Measurements from ENCODE around the gene LPCAT1. TPM values are rescaled to one million over a fixed set of nuclear protein-coding genes. Genes with fewer than 3 reads are reported as not detected.

The LPCAT1 gene
- total RNA-seq, 1 donor from 2014 or later = 77.0 TPM

DNA sequence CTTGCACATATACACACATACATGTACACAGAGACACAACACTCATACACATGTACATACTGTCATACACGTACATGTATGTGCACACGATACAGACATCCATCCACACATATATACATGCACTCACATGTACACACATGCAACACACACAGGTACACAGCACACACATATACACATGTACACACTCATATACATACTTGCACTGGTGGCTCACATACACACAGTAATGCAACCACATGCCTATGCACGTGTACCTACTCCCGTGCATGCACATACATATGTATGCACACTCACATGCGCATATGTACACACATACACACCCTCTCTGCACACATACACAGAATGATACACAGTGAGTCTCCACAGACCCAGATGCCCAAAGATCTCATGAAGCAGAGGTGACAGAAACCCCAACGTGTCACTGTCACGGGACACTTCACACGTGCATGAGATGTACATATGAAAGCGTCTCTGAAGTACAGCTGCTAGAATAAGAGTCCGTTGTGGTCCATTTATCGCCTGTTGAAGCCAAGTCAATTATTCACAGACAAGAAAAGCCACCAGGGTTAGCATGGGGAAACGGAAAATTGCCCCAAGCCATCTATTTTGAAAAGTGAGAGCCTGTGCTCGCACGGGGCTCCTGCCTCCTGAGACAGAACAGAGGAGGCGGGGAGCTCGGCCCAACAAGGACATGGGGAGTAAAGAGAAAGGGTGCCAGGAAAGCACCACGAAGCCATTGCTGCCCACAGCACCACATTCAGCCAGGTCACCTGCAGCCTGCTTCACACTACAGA is 24.9 kb downstream of the LPCAT1 start:
- no peak for DNase-seq (ENCODE audit: extremely low read depth, low read depth, low spot score)

- no peak for DNase-seq (ENCODE audit: extremely low read depth, low read depth, low spot score)
These were observed 25.8 kb downstream of the LPCAT1 start for GRCh38 chr5:1497795-1498622.

DNA sequence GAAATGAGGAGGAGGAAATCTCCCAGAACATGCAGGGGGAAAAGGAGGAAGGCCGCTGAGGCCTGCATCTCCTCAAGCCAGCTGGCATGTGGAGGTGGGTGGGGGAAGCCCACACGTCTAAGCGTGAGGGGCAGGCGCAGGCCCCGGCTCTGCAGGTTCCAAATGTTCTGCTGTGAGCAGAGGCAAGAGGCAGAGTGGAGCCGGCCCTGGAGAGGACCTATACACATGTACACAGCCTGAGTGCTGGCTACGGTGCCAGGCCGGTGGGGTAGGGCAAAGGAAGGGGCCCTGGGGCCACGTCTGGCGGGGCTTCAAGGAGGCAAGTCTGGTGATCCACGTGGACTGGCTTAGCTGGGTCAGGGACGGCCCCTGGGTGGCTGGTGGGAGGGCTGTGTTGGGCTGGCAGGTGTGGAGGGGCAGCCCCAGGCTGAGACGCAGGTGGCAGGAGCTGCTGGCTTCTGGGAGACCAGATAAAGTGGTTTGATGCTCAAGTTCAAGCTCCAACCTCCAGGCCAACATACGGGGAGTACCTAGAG is 26.4 kb downstream of the LPCAT1 start:
- DNase-seq (ENCODE audit: extremely low read depth, low read depth, low spot score) = no peak

GRCh38 chr5:1495525-1495897 is 28.2 kb downstream of the LPCAT1 start:
- no peak for DNase-seq (ENCODE audit: extremely low read depth, low read depth, low spot score)

- no peak for DNase-seq (ENCODE audit: extremely low read depth, low read depth, low spot score)
These were observed 28.8 kb downstream of the LPCAT1 start for GRCh38 chr5:1494780-1495524.

GRCh38 chr5:1493941-1494340 is 29.8 kb downstream of the LPCAT1 start:
- DNase-seq (ENCODE audit: extremely low read depth, low read depth, low spot score) = no peak

DNA sequence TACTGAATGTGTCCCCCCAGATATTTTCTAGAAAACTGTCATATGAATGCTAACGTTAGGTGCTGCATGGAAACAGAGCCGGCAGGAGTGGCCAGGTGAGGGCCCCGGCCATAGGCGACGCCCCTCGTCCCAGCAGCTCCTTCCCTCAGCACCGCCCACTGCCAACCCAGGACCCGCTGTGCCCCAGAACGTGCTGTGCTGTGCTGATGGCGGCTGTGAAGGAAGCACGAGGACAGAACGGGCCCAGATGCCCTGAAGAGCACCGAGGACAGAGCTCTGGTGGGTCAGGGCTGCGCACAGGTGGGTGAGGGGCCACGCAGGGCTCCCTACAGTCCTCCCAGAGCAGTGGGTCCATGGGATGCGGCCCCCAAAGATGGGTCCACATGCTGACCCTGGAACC is 30.3 kb downstream of the LPCAT1 start:
- no peak for DNase-seq (ENCODE audit: extremely low read depth, low read depth, low spot score)

- DNase-seq (ENCODE audit: extremely low read depth, low read depth, low spot score) = no peak
These were observed 31.0 kb downstream of the LPCAT1 start for GRCh38 chr5:1492757-1493156.

GRCh38 chr5:1490376-1490775 is 33.4 kb downstream of the LPCAT1 start:
- DNase-seq (ENCODE audit: extremely low read depth, low read depth, low spot score) = no peak

DNA sequence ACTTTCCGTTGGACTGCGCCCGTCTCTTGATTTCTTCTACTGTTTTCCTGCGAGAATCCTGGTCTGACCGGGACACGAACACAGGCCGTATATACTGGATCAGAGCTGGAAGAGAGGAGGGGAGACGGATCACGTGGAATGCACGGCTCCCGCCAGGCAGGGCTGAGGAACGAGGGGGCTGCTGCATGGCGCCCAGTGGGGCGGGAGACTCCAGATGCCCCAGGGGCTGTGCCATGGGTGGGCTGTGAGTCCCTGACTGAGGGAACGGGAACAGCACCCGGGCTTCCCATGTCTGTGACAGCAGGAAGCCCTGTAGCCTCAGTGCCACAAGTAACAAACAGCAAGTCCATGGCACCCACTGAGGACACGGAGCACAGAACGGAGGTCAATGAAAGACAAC is 34.0 kb downstream of the LPCAT1 start:
- no peak for DNase-seq (ENCODE audit: extremely low read depth, low read depth, low spot score)

DNA sequence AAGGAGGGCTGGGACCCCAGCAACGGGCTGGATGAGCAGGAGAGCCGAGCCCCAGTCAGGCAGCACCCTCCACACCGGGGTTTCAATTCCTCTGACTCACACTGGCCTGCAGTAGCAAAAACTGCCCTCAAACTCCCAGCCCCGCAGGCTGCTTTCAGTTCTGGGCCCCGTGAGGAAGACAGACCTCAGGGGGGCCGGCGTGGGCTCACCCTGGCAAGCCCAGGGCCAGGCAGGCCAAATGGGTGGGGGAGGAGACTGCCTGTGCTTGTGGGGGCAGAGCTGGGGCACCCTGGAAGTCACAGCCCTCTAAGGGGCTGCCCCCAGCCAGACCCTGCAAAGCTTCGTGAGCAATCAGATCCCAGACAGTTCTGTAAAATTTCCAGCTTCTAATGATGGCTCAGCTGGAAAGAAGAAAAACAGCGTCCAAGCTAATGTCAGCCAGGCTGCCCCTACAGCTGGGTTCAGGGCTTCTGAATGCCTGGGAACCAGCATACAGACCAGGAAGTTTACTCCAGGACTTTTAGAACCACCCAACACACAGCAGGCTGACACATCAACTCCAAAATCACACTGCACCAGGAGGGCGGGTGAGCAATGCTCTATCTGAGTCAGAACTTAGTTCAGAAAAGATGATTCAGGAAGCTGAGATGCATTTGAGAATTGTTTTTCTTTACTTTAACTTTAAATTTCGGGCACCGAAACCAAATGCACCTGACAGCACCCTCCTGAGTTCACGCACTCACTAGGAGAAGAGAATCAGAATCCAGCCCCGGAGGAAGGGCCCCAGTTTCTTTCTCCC is 34.7 kb downstream of the LPCAT1 start:
- no peak for DNase-seq (ENCODE audit: extremely low read depth, low read depth, low spot score)

GRCh38 chr5:1487079-1487764 is 36.5 kb downstream of the LPCAT1 start:
- DNase-seq (ENCODE audit: extremely low read depth, low read depth, low spot score) = no peak

GRCh38 chr5:1486271-1486670 is 37.5 kb downstream of the LPCAT1 start:
- no peak for DNase-seq (ENCODE audit: extremely low read depth, low read depth, low spot score)

- DNase-seq (ENCODE audit: extremely low read depth, low read depth, low spot score) = no peak
These were observed 38.1 kb downstream of the LPCAT1 start for GRCh38 chr5:1485579-1486118.

DNA sequence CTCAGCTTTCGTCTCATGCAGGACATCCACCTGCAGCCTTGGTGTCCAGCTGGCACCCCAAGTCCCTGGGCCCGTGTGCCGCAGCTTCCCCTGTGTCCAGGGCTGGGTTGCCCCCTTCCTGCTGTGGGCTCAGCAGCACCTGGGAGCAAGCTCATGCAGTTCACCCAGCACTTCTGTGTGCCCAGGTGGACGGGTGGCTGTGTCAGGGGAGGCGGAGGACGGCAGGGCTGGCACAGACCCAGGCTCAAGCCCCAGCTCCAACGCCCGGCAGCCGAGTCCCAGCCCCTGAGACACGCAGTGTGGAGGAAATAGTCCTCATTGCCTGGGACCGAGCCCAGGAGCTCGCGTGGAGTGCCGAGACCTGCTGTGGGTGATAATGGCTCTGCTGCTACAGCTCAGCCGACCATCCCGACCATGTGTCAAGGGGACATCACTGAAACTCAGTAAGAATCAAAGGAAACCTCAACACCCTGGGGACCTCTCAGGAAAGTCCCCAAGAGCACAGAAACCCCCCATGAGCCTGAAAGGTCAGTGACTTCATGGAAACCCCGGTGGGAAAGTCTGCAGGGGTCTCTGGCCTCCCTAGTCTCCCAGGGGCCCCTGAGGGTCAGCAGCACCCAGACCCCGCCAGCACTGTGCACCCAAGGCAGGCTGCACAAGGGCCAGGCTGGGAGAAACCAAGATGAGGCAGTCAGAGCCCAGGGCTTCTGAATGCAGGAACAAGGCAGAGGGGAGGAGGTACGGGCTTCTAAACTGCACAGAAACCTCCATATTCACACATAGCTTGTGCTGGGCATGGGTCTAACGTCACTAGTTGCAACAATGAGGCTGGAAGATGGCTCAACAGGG is 38.8 kb downstream of the LPCAT1 start:
- DNase-seq (ENCODE audit: extremely low read depth, low read depth, low spot score) = no peak

DNA sequence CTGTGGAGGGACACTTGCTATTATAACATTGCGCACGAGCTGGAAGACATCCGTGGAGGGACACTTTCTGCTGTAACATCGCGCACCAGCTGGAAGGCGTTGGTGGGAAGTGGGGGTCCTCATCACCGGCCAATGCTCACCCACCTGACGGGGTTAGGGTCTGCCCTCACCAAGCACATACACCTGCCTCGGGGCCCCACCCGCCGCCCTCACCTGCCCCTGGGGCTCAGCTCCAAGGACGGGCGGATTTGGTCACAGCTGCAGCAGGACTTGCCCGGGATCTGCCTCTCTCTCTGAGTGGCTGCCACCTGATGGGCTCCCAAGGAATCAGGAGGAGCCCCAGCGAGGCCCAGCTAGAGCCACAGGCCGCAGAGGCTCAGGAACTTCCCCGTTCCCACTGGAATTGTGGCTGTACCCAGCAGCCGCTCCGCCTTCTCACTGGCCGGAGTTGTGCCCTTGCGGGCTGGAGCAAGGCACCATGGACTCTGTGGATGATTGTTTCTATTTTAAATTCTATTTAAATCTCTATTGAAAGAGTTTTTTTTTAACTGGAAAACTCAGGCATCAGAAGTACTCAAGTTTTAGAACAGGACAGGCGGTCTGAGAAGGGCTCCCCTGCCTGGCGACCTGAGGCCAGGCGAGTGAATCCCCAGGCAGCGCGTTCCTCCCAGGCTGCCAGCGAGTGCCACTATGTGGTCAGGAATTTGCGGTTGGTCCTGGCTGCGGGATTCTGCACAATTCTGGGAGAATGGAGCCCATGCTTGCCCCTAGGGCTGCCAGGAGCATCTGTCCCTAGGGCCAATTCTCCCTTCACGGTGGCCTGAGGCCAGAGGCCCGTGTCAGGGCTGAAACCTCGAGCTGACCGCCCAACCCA is 39.7 kb downstream of the LPCAT1 start:
- no peak for DNase-seq (ENCODE audit: extremely low read depth, low read depth, low spot score)

DNA sequence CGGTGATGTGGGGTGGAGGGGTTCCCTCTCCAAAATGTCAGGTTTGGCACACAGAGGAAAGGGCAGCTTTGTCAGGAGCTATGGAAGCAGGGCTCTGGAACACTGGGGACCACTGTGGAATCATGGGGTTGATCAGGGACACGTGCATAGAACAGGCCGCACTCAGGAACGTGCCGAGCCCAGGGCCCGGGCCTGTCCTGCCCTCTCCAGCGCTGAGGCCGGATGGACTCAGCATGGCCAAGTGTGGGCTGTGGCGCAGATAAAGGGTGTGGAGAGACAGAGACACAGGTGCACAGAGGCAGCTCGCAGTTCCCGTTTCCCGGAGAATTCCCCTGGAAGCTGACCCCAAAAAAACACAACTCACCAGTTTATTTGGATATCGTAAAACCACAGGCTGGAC is 40.7 kb downstream of the LPCAT1 start:
- no peak for DNase-seq (ENCODE audit: extremely low read depth, low read depth, low spot score)

- DNase-seq (ENCODE audit: extremely low read depth, low read depth, low spot score) = no peak
These were observed 41.8 kb downstream of the LPCAT1 start for GRCh38 chr5:1481959-1482331.
